Hematopoietic multipotent progenitor cell treated with erythropoietin and hydrocortisone succinate and interleukin-3 and kit ligand, for 15 days (in vitro differentiated cells): ENCODE data around the gene IL16.
"Not testable (repeated sequence)": the region's sequence is repeated elsewhere in the genome, so short reads cannot be mapped to it uniquely, and the experiment has no call there.

ENCODE experiments used
- DNase-seq: peaks from one replicate; pipeline ENCODE4 v3.0.0-alpha.2; 2015; ENCODE audit warnings: low spot score

The IL16 gene

DNA sequence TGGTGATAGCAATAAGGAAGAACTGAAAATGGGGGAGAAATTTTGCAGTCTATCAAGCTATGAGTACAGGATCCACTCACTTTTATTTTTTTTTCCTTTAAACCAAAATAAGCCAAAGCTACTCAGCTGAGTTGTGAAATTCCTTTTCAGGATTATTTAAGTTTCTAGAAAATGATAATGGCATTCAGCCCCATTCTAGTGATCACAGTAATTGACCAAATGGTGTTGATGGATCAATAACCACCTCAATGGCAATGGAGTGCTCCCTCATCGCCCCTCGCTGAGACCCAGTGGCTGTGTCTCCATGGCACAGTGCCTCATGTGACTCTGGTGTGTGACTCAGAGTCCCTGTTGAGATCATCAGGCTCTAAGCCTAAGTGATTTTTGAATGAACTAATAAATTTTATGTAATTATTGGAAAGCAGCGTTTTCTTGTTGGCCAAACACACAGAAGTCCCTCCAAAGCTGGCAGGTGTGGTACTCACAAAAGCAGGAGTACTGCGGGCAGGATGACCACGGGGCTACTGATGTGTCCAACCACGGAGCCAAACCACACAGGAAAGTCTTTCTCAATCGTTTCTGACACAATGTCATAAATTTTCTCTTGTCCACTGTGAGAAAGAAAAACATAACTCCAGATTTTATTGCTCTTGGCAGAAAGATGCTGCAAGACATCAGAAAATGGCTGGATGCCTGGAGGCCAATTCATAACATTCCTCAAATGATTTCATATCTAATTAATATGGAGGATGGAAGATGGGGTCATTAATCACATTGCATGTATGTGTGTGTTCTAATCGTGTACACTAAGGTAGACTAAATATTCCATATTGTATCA, 141.7 kb downstream of the IL16 start:
- no peak for DNase-seq

- DNase-seq, result no peak
These were observed 142.6 kb downstream of the IL16 start for GRCh38 chr15:81339321-81339720.

DNA sequence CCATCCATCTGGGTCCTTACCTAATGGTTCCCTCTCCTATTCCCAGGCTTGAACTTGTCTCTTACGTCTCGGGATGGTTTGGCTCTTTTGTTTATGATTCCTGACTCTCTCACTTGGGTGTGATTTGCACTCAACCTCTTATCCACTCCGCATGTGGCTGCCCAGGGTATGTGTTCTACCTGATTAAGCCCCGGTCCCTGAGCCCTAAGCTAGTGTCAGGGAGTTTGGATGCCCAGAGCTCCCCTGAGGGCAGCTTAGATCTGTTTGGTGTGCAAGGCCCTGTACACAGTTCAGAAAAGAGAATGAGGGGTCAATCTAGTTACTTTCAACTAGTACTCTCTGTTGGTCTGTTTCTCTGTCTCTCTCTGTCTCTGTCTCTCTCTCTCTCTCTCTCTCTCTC, 143.2 kb downstream of the IL16 start:
- DNase-seq, result no peak

DNA sequence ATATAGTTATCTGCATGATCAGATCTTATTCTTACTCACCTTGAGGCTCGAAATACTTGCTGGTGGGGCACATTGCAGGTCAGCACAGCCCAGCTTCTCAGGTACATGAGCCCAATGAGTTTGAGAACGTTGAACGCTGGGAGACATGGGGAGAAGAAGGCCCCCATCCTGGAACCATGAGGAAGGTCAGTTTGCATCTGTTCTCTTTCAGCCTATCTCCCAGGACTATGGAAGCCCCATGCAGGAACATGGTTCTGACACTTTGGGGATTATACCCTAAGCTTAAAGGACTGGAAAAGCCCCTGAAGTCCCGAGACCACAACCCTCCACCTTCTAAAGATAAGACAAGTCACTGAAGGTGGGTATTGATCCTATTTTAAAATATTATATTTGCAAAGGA, 144.7 kb downstream of the IL16 start:
- DNase-seq, result no peak

- DNase-seq, result no peak
These were observed 146.7 kb downstream of the IL16 start for GRCh38 chr15:81343371-81343770.

DNA sequence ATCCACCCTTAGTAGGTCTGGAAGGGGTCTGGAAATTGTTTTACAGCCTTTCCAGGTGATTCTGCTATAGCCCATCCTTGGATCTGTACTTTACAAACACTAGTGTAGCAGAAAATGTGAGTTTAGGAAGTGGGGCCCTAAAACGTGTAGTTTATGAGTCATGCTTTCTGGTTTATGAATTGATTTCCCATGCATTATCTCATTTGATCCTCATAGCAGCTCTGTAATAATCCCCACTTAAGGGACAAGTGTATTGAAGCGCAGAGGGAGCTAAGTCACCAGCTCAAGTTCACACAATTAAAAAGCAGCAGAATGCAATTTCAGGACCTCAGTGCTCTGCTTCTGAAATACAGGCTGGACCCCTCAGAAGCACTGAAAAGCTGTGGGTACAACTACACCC, 149.9 kb downstream of the IL16 start:
- DNase-seq, result no peak

GRCh38 chr15:81347910-81348309, 151.2 kb downstream of the IL16 start:
- DNase-seq, result no peak

DNA sequence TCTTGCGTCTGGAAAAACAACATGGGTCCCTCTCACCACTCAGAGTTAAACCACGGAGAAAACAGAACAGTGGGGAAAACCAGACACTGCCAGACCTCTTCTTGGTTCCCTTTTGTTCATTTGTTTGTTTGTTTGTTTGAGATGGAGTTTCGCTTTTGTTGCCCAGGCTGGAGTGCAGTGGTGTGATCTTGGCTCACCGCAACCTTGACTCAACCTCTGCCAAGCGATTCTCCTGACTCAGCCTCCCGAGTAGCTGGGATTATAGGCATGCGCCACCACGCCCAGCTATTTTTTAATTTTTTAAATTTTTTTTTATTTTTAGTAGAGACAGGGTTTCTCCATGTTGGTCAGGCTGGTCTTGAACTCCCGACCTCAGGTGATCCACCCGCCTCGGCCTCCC, 152.0 kb downstream of the IL16 start:
- not testable (repeated sequence) for DNase-seq

DNA sequence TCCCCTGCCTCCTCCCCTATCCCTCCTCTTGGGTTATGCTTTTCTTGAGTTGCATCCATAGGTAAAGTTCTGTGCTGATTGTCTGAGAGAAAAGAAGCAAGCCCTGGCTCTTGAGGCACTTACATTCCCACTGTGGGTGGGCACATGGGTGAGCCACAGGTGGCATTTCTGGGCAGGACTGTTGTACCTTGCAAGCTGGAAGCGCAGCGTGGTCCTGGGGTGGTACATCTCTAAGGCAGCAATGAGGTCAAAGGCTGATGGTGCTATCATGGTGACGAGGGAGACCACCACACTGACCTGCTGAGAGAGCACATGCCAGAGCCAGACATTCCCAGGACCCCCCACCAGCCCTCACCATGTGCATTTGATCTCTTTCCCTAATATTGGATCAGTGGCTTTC, 152.6 kb downstream of the IL16 start:
- DNase-seq, result no peak

DNA sequence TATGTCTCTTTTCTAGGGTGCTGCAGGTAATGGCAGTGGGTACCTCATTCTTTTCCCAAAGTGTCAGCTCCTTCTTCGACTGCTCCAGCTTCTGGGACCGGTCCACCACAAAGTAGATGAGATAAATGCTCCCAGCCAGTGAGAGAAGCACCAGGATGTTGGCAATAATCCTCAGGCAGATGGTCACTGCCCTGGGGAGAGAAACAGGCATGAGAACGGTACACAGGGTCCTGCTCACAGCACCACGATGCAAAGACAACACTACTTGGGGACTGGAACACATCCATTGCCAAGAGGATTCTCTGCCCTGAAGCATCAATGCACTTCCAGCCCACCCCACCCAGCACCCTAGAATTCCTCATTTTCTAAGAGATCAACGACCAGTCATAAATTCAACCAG, 155.0 kb downstream of the IL16 start:
- DNase-seq, result no peak

- DNase-seq, result no peak
These were observed 159.6 kb downstream of the IL16 start for GRCh38 chr15:81356252-81356651.

DNA sequence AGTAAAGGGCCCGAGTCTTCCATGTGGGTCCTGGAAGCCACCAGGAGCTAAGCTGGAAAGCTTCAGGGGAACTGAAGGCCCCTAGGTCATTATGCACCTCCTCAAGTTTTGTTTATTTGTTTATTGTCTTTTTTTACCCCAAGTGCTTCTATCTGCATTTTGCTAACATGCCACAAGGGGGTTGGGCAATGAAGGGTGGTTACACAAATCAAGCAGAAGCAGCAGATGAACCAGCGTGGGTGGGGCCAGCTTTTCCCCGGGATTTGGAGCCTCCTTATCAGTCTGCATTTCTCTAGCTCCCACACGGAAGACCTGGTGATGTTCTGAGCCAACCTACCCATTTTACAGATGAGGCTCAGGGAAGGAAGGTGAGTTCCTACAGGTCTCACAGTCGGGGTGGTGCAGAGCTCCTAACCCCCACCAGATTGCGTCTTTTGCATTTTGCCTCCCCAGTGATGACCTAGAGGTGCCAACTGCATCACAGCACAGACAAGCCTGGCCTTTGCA, 160.6 kb downstream of the IL16 start:
- no peak for DNase-seq

DNA sequence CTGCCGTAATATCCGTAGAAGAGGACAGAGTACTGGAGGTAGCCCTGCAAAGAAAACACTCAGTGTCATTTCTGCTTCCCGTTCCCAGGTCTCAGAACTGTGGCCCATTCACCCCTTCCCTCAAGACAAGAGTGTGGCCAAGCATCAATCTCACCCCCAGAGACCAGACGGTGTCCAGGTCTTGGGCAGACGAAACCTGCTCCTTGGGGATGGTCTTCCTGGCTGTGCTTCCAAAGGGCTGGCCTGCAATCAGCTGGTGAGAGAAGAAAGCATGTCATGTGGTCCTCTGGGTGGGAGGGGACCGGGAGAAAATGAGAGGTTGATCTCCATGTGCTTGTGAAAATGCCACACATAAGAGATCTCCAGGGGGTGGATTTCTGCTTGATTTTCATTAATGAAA, 161.6 kb downstream of the IL16 start:
- no peak for DNase-seq

DNA sequence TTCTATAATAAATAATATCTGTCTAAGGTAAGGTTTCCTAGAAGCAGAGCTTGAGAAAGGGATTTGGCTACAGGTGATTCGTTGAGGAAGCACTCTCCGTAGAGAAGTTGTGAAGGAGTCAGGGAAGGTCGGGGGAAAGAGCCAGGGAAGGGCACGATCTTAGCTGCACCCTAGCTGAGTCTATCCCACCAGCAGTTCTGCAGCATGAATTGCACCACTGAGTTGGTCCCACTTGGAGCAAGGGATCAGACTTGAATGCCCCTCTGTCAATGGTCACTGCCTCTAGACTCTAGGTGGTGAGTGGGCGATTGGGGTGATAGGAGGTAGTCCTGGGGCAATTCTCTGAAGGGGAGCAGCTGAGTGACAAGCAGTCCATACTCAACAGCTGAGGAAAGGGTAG, 163.8 kb downstream of the IL16 start:
- no peak for DNase-seq

- no peak for DNase-seq
These were observed 165.2 kb downstream of the IL16 start for GRCh38 chr15:81361891-81362290.

- DNase-seq, result no peak
These were observed 166.1 kb downstream of the IL16 start for GRCh38 chr15:81362790-81363189.

- no peak for DNase-seq
These were observed 166.6 kb downstream of the IL16 start for GRCh38 chr15:81363276-81363675.
